Endothelial cell of umbilical vein (primary cell): Measurements from ENCODE around the gene PCLO. TPM values are rescaled to one million over a fixed set of nuclear protein-coding genes. Genes with fewer than 3 reads are reported as not detected.

ENCODE experiments used
- BruUV-seq: library from RNA; stranded (reverse); fragments of 400-500 nt; replicated peaks from 2 replicates; lab custom pipeline; 2021; lab: Mats Ljungman, UMichigan
- CTCF ChIA-PET: fragments of 300-600, 350-600 bp; sonication (Branson Sonifier 250); formaldehyde crosslinking; loops from one replicate; lab custom pipeline; 2021; ENCODE audit warnings: antibody characterized with exemption, inconsistent platforms; lab: Charles Lee
- POLR2A ChIA-PET: fragments of 300-600, 350-600 bp; sonication (Branson Sonifier 250); formaldehyde crosslinking; loops from one replicate; lab custom pipeline; 2021; ENCODE audit warnings: antibody characterized with exemption, inconsistent platforms; lab: Charles Lee
- DNase-seq: peaks from one replicate; pipeline ENCODE4 v3.0.0-alpha.2; 2011; ENCODE audit warnings: low read depth, low spot score
- FAIRE-seq: peaks from 2 replicates; lab custom pipeline; 2011; peaks lifted over from hg19 to GRCh38; lab: Jason Lieb, UNC
- H2AFZ ChIP-seq: 2 replicates; pipeline ENCODE4 v1.6.0; 2012; ENCODE audit warnings: low read depth, low read length, control low read depth, inconsistent platforms
- H3K27ac ChIP-seq: 2 replicates; pipeline ENCODE4 v1.5.1; 2011; ENCODE audit warnings: low read depth, mild to moderate bottlenecking, control low read depth, low read length, moderate library complexity; ENCODE audit not compliant: insufficient read depth
- H3K27me3 ChIP-seq, 2 experiments: 2 replicates each; pipeline versions ENCODE4 v1.6.0 to v1.6.1; 2011; ENCODE audit warnings: low read length in 2 of 2, mixed read lengths in 1 of 2; ENCODE audit not compliant: control insufficient read depth in 2 of 2, insufficient read depth in 2 of 2
- H3K36me3 ChIP-seq, 2 experiments: 2 replicates in 1 of 2; 3 replicates in 1 of 2; pipeline ENCODE4 v1.5.1; 2011; ENCODE audit warnings: low read length in 2 of 2, mild to moderate bottlenecking in 1 of 2, moderate library complexity in 1 of 2; ENCODE audit not compliant: control insufficient read depth in 2 of 2, insufficient read depth in 2 of 2; ENCODE audit errors: extremely low read depth in 1 of 2
- H3K4me1 ChIP-seq: 3 replicates; pipeline ENCODE4 v1.5.1; 2011; ENCODE audit warnings: mild to moderate bottlenecking, low read length; ENCODE audit not compliant: control insufficient read depth, insufficient read depth; ENCODE audit errors: extremely low read depth
- H3K4me2 ChIP-seq: 2 replicates; pipeline ENCODE4 v1.6.1; 2011; ENCODE audit warnings: low read length, control low read depth, mixed read lengths; ENCODE audit not compliant: insufficient read depth
- H3K4me3 ChIP-seq, 3 experiments: fragments of 200-600 bp in 1 of 3; sonication (generic), shearing (Covaris generic) in 1 of 3; replicated peaks in 1 of 3; 2 replicates each; pipeline ENCODE4 v1.5.1; 2011 to 2016; ENCODE audit warnings: control low read depth in 3 of 3, low read length in 3 of 3, mild to moderate bottlenecking in 2 of 3, inconsistent platforms in 1 of 3, low read depth in 1 of 3, moderate library complexity in 1 of 3; ENCODE audit not compliant: insufficient read depth in 1 of 3
- H3K79me2 ChIP-seq: 2 replicates; pipeline ENCODE4 v1.6.0; 2012; ENCODE audit warnings: low read length, inconsistent platforms; ENCODE audit not compliant: control insufficient read depth, insufficient read depth
- H3K9ac ChIP-seq: replicated peaks from 2 replicates; pipeline ENCODE3; 2011; ENCODE audit warnings: low read length, control low read depth; ENCODE audit not compliant: insufficient read depth; ENCODE audit errors: extremely low read depth
- H3K9me1 ChIP-seq: replicated peaks from 3 replicates; pipeline ENCODE4 v1.6.0; 2011; ENCODE audit warnings: mild to moderate bottlenecking, low read length; ENCODE audit not compliant: control insufficient read depth, insufficient read depth; ENCODE audit errors: extremely low read depth
- H3K9me3 ChIP-seq: replicated peaks from 2 replicates; pipeline ENCODE4 v1.5.1; 2012; ENCODE audit warnings: low read length, inconsistent platforms; ENCODE audit not compliant: control insufficient read depth, insufficient read depth
- H4K20me1 ChIP-seq: replicated peaks from 2 replicates; pipeline ENCODE3; 2011; ENCODE audit warnings: mild to moderate bottlenecking, low read length; ENCODE audit not compliant: control insufficient read depth, insufficient read depth; ENCODE audit errors: extremely low read depth
- CTCF ChIP-seq, 2 donors: IDR thresholded peaks; 1 replicate in 1 of 2; 2 replicates in 1 of 2; pipeline ENCODE4 v1.5.1; 2011; ENCODE audit warnings: low read length in 2 of 2, mild to moderate bottlenecking in 2 of 2, moderate library complexity in 2 of 2, control low read depth in 1 of 2, inconsistent platforms in 1 of 2, low read depth in 1 of 2; ENCODE audit not compliant: insufficient read depth in 1 of 2; ENCODE audit errors: extremely low read depth in 1 of 2
- EZH2 ChIP-seq: IDR thresholded peaks from 2 replicates; pipeline ENCODE4 v1.6.1; 2012; ENCODE audit warnings: borderline replicate concordance, low read depth, mild to moderate bottlenecking, moderate library complexity, low read length, inconsistent platforms; ENCODE audit not compliant: severe bottlenecking
- FOS ChIP-seq: IDR thresholded peaks from 2 replicates; pipeline ENCODE4 v1.6.1; 2011; ENCODE audit warnings: mild to moderate bottlenecking, low read length, moderate library complexity, borderline replicate concordance; ENCODE audit not compliant: insufficient read depth
- GATA2 ChIP-seq: IDR thresholded peaks from 2 replicates; pipeline ENCODE4 v1.7.0; 2011; ENCODE audit warnings: low read depth, mild to moderate bottlenecking, moderate library complexity, mixed read lengths, low read length; ENCODE audit not compliant: insufficient read length, insufficient read depth
- JUN ChIP-seq: IDR thresholded peaks from 2 replicates; pipeline ENCODE4 v1.6.1; 2011; ENCODE audit warnings: borderline replicate concordance, low read depth; ENCODE audit not compliant: insufficient read length, insufficient read depth
- MAX ChIP-seq: IDR thresholded peaks from 2 replicates; pipeline ENCODE4 v1.6.1; 2011; ENCODE audit not compliant: insufficient read depth, insufficient read length
- MYC ChIP-seq: IDR thresholded peaks from one replicate; pipeline ENCODE4 v1.6.1; 2011; ENCODE audit warnings: mild to moderate bottlenecking, low read depth, low read length
- POLR2A ChIP-seq: IDR thresholded peaks from 2 replicates; pipeline ENCODE4 v1.6.1; 2012; ENCODE audit warnings: low read depth, mild to moderate bottlenecking, control low read depth, low read length
- POLR2AphosphoS5 ChIP-seq: IDR thresholded peaks from 2 replicates; pipeline ENCODE4 v1.6.1; 2012; ENCODE audit warnings: low read depth, mild to moderate bottlenecking, control low read depth, low read length, moderate library complexity; ENCODE audit not compliant: insufficient read depth
- dilution Hi-C: fragments of 300-500 bp; cut with MboI; formaldehyde crosslinking; loops from one replicate; pipeline ENCODE4 v1.15.0; 2019; ENCODE audit warnings: low sequenced_read_pairs; ENCODE audit not compliant: extremely low pct_ligation_motif_present
- intact Hi-C: fragments of 100-400 bp; cut with micrococcal nuclease; formaldehyde crosslinking; loops from one replicate; pipeline ENCODE4 v1.10.0; 2022
- polyA plus RNA-seq, 4 experiments: library from polyadenylated mRNA; depleted of rRNA in 3 of 4; stranded (reverse) in 3 of 4; unstranded in 1 of 4; fragments of >200 nt; gene quantifications; 2 replicates each; pipeline versions ENCODE4 v1.2.1 to v1.2.3, GENCODE V29; 2011 to 2012; ENCODE audit warnings: missing spikeins in 1 of 4
- total RNA-seq: library from RNA; stranded (reverse); gene quantifications from 2 replicates; pipeline ENCODE4 v1.2.3, GENCODE V29; 2021

PCLO gene
- total and polyA plus RNA-seq, 2 donors (not counting 3 experiments of a cell fraction or from before 2014, with no cell fraction given) = 0.04 to 0.75 TPM

- no TSS peak for BruUV-seq
- ChIA-PET CTCF (no interaction called here), POLR2A (no interaction called here)
- H3K4me3 ChIP-seq = no peak overlapping the region
- intact Hi-C loops (no loop called here), dilution Hi-C loops (no loop called here)
- no peak overlapping the region for H3K4me2 ChIP-seq
- no peaks in the 10 kb centered on the region for H3K4me1 ChIP-seq
- no peaks in the 10 kb centered on the region for H3K9me1 ChIP-seq
- H3K9me3 ChIP-seq = no peaks in the 10 kb centered on the region
- H3K27me3 ChIP-seq = no peaks in the 10 kb centered on the region
- H2AFZ ChIP-seq = no peak overlapping the region
- no peak overlapping the region for H3K27ac ChIP-seq
- DNase-seq (no peak), FAIRE-seq (no peak)
- no peaks in the 10 kb centered on the region for H3K79me2 ChIP-seq
- H3K36me3 ChIP-seq = no peaks in the 10 kb centered on the region
- TF ChIP-seq EZH2 (no peak), POLR2A (no peak), POLR2AphosphoS5 (no peak), MYC (no peak), MAX (no peak)
- H3K9ac ChIP-seq = no peak overlapping the region
- H4K20me1 ChIP-seq = no peaks in the 10 kb centered on the region
Measured at GRCh38 chr7:82932516-82932915, 230.2 kb downstream of the PCLO start.

- no peak overlapping the region for H3K4me3 ChIP-seq
- dilution Hi-C loops (no loop called here), intact Hi-C loops (no loop called here)
- no peaks in the 10 kb centered on the region for H4K20me1 ChIP-seq
- no TSS peak for BruUV-seq
- no peaks in the 10 kb centered on the region for H3K9me3 ChIP-seq
- H3K36me3 ChIP-seq = no peaks in the 10 kb centered on the region
- no peak overlapping the region for H3K9ac ChIP-seq
- H3K9me1 ChIP-seq = no peaks in the 10 kb centered on the region
- POLR2A ChIA-PET = no interaction called here
- no peaks in the 10 kb centered on the region for H3K27me3 ChIP-seq
- CTCF ChIA-PET = no interaction called here
- FAIRE-seq = no peak
- DNase-seq = no peak
- H3K4me1 ChIP-seq = no peaks in the 10 kb centered on the region
- H2AFZ ChIP-seq = no peak overlapping the region
- TF ChIP-seq MAX (no peak), JUN (no peak), POLR2A (no peak), POLR2AphosphoS5 (no peak), EZH2 (no peak), MYC (no peak), FOS (no peak), CTCF (IDR thresholded peaks at IDR 0.05; ENCODE audit: extremely low read depth in 1 of 2, insufficient read depth in 1 of 2, low read depth in 1 of 2, low read length in 2 of 2) (no peak), GATA2 (no peak)
- no peak overlapping the region for H3K4me2 ChIP-seq
- no peak overlapping the region for H3K27ac ChIP-seq
- H3K79me2 ChIP-seq = no peaks in the 10 kb centered on the region
Measured at GRCh38 chr7:82926477-82926876, 236.2 kb downstream of the PCLO start.
